Measurements from ENCODE around the gene PSMD2.
"Not testable (repeated sequence)": the region's sequence is repeated elsewhere in the genome, so short reads cannot be mapped to it uniquely, and the experiment has no call there.

PSMD2 gene

GRCh38 chr3:184262764-184263179, 36.3 kb upstream of the PSMD2 start:
- no peak overlapping the region for H3K4me3 ChIP-seq (replicated peaks in 1 of 2; ENCODE audit: low read depth in 2 of 2, low read length in 2 of 2)
- peak in 1 of 2 donors; percentile 17 for DNase-seq (ENCODE audit: low read depth in 2 of 2)
- no peak for TF ChIP-seq CTCF (IDR thresholded peaks at IDR 0.05; ENCODE audit: low read depth, low read length)

DNA sequence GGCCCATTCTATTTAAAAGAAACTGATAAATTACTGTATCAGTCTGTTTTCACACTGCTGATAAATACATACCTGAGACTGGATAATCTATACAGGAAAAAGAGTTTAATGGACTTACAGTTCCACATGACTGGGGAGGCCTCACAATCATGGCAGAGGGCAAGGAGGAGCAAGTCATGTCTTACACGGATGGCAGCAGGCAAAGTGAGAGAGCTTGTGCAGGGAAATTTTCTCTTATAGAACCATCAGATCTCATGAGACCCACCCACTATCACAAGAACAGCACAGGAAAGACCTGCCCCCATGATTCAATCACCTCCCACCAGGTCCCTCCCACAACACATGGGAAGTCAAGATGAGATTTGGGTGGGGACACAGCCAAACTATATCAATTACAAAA, 31.8 kb upstream of the PSMD2 start:
- not testable (repeated sequence) for H3K4me3 ChIP-seq (replicated peaks in 1 of 2; ENCODE audit: low read depth in 2 of 2, low read length in 2 of 2)

GRCh38 chr3:184272269-184272668, 26.8 kb upstream of the PSMD2 start:
- TF ChIP-seq CTCF (IDR thresholded peaks at IDR 0.05; ENCODE audit: low read depth, low read length): no peak
- DNase-seq (ENCODE audit: low read depth in 2 of 2): no peak
- H3K4me3 ChIP-seq (replicated peaks in 1 of 2; ENCODE audit: low read depth in 2 of 2, low read length in 2 of 2): no peak overlapping the region

More for the DNA sequence above, 31.8 kb upstream of the PSMD2 start:
- DNase-seq (ENCODE audit: low read depth in 2 of 2): not testable (repeated sequence)

DNA sequence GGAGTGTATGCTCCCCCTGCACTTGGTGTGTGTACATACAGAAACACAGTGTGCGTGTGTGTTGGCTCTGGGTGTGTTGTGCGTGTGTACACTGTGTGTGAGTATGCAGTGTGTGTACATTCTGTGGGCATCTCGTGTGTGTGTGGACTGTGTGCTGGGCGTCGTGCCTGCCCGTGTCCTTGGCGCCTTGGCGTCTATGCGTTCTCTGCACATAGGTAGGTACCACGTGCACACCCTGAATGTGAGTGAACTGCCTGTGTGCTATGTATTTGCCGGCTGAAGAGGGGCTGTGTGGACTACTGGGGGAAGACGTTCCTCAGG, 23.7 kb upstream of the PSMD2 start:
- no peak overlapping the region for H3K4me3 ChIP-seq (replicated peaks in 1 of 2; ENCODE audit: low read depth in 2 of 2, low read length in 2 of 2)
- TF ChIP-seq CTCF (IDR thresholded peaks at IDR 0.05; ENCODE audit: low read depth, low read length): no peak
- no peak for DNase-seq (ENCODE audit: low read depth in 2 of 2)

DNA sequence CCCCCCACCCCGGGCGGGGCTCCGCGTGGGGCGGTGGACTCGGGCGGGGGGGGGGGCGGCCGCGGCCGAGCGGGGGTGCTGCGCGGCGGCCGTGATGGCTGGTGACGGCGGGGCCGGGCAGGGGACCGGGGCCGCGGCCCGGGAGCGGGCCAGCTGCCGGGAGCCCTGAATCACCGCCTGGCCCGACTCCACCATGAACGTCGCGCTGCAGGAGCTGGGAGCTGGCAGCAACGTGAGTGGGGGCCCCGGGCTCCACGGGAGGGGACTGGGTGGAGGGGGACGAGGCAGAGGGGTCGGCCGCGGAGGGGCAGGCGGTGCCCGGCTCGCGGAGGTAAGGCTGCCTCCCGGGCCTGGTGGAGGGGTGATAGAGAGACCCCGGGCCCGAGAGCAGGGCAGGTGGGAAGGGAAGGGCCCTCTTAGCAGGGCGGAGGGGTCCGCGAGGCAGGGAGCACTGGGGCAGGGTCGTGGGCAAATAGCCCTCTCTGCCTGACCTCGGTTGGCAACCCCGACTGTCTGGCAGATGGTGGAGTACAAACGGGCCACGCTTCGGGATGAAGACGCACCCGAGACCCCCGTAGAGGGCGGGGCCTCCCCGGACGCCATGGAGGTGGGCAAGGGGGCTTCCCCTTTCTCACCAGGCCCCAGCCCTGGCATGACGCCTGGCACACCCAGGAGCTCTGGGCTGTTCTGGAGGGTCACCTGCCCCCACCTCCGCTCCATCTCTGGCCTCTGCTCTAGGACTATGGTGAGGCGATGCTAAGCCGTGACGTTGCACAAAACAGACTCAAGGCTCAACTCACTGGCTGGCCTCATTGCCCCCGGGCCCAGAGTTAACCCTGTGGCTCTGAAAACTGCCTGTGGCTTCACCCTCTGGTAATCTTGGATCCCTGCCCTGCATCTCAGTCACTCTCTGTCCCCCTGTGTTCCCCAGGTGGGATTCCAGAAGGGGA, 22.8 kb upstream of the PSMD2 start, which contains the start of gene ECE2:
TSS of gene ECE2 (plus strand) at position 62 of the 950 bp plus-strand sequence. CDS start at position 194, 132 bp downstream.
- H3K4me3 ChIP-seq (replicated peaks in 1 of 2; ENCODE audit: low read depth in 2 of 2, low read length in 2 of 2): no peak within 1 kb of the TSS
- TF ChIP-seq CTCF (IDR thresholded peaks at IDR 0.05; ENCODE audit: low read depth, low read length): no peak
- peak in 1 of 2 donors; percentile 25 for DNase-seq (ENCODE audit: low read depth in 2 of 2)

- no peak for DNase-seq (ENCODE audit: low read depth in 2 of 2)
- H3K4me3 ChIP-seq (replicated peaks in 1 of 2; ENCODE audit: low read depth in 2 of 2, low read length in 2 of 2): no peak overlapping the region
- TF ChIP-seq CTCF (IDR thresholded peaks at IDR 0.05; ENCODE audit: low read depth, low read length): no peak
These were observed 21.7 kb upstream of the PSMD2 start for GRCh38 chr3:184277366-184277765.

DNA sequence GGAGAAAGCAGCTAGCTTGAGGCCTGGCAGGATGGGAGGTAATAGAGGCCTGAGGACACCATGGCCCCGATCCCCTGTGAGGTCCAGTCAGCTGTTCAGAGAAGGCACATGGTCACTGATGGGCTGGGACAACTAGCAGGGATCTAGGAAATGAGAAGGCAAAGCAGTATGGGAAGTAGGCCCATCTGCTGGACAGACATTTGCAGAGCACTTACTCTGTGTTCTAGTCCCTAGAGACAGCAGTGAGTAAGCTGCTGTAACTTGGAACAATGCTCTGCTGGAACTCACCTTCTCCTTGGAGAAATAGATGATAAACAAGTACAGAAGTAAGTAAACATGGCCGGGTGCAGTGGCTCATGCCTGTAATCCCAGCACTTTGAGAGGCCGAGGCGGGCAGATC, 16.1 kb upstream of the PSMD2 start:
- peak in 1 of 2 donors; percentile 54 for DNase-seq (ENCODE audit: low read depth in 2 of 2)
- no peak for TF ChIP-seq CTCF (IDR thresholded peaks at IDR 0.05; ENCODE audit: low read depth, low read length)
- no peak overlapping the region for H3K4me3 ChIP-seq (replicated peaks in 1 of 2; ENCODE audit: low read depth in 2 of 2, low read length in 2 of 2)

All from cardiac fibroblast (primary cell).